ENCODE measurements around the gene FARS2.

- TF ChIP-seq CTCF (IDR thresholded peaks at IDR 0.05 in 2 of 3, conservative IDR thresholded peaks at IDR 0.05 in 1 of 3; ENCODE audit: borderline replicate concordance in 1 of 3, insufficient read depth in 1 of 3, low read depth in 2 of 3, low read length in 2 of 3) (no peak), EZH2phosphoT487 (IDR thresholded peaks at IDR 0.05; ENCODE audit: borderline replicate concordance) (no peak), ZBTB33 (IDR thresholded peaks at IDR 0.05; ENCODE audit: extremely low read depth, insufficient replicate concordance, low read length) (no peak), POLR2AphosphoS5 (IDR thresholded peaks at IDR 0.05; ENCODE audit: low read depth, low read length) (no peak), SRF (IDR thresholded peaks at IDR 0.05; ENCODE audit: low read depth) (no peak), RAD21 (IDR thresholded peaks at IDR 0.05; ENCODE audit: low read depth) (no peak), YY1 (IDR thresholded peaks at IDR 0.05; ENCODE audit: extremely low read depth, insufficient replicate concordance, low read depth, low read length) (no peak), CEBPB (IDR thresholded peaks at IDR 0.05; ENCODE audit: low read depth) (no peak), POLR2A (IDR thresholded peaks at IDR 0.05; ENCODE audit: borderline replicate concordance, extremely low read depth, insufficient read depth, insufficient read length) (no peak), SIN3A (IDR thresholded peaks at IDR 0.05; ENCODE audit: low read depth) (no peak)
Observed at GRCh38 chr6:5334341-5334740, 73.0 kb downstream of the FARS2 start.

Data from HCT116 (cell line).